Prostate gland (tissue), 2 donors: ENCODE data around the gene FCSK.

ENCODE experiments used
- CTCF ChIP-seq, 4 experiments: fragments of 200-600 bp in 2 of 4; fragments of 450-650 bp in 2 of 4; sonication (generic) in 2 of 4; IDR thresholded peaks; 1 replicate in 3 of 4; 2 replicates in 1 of 4; pipeline ENCODE4 v1.5.1; 2016 to 2019; ENCODE audit warnings: antibody characterized with exemption in 4 of 4, mild to moderate bottlenecking in 2 of 4, moderate library complexity in 2 of 4
- POLR2A ChIP-seq: fragments of 450-650 bp; IDR thresholded peaks from one replicate; pipeline ENCODE4 v1.6.1; 2016; ENCODE audit warnings: antibody characterized with exemption, mild to moderate bottlenecking

GRCh38 chr16:70467608-70468007 is 13.2 kb downstream of the FCSK start:
- no peak for TF ChIP-seq POLR2A
- TF ChIP-seq CTCF (IDR thresholded peaks at IDR 0.05) = no peak
